Measurements from ENCODE around the gene EIF5. TPM values are rescaled to one million over a fixed set of nuclear protein-coding genes. Genes with fewer than 3 reads are reported as not detected.
"Not testable (repeated sequence)": the region's sequence is repeated elsewhere in the genome, so short reads cannot be mapped to it uniquely, and the experiment has no call there.

EIF5 gene
- total RNA-seq, 1 donor from 2014 or later = 265 TPM

DNA sequence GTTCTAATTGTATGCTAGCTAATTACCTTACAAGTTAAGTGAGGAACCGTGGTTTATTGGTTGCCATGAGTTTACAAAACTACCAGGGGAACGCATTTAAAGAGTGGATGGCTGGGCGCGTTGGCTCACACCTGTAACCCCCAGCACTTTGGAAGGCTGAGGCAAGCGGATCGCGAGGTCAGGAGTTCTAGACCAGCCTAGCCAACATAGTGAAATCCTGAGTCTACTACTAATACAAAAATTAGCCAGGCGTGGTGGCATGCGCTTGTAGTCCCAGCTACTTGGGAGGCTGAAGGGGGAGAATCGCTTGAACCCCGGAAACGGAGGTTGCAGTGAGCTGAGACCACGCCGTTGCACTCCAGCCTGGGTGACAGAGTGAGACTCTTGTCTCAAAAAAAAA lies 2.2 kb downstream of the EIF5 start:
- no peak for DNase-seq (ENCODE audit: low spot score)

GRCh38 chr14:103337794-103338193 lies 3.8 kb downstream of the EIF5 start:
- no peak for DNase-seq (ENCODE audit: low spot score)

GRCh38 chr14:103339561-103339960 lies 5.5 kb downstream of the EIF5 start:
- DNase-seq (ENCODE audit: low spot score) = no peak

DNA sequence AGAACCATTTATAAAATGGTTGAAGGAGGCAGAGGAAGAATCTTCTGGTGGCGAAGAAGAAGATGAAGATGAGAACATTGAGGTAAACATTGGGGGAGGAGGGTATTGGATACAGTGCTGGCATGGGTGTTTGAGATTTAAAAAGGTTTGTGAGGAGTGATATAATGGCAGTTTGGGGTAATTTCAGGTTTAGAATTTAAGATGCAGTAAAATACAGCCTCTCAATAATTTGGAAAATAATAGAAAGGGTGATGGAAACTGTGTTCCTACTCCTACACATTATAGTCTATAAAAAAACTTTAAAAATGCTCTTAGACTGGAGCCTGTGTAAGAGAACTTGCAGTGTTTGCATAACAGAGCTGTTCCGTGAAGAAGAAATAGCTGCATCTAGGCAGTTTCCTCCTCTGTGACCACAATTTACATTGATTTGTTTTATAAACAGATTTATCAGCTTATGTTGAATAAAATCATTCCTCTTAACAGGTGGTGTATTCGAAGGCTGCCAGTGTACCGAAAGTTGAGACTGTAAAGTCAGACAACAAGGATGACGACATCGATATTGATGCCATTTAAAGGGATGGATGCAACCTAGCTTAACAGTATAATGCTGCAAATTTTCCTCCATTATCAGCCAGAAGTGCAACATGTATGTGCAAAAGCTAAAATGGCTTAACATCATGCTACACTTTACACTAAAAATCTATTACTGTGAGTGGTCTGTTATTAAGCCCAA lies 6.6 kb downstream of the EIF5 start:
- no peak for DNase-seq (ENCODE audit: low spot score)

GRCh38 chr14:103341250-103342129 lies 7.5 kb downstream of the EIF5 start:
- no peak for DNase-seq (ENCODE audit: low spot score)

DNA sequence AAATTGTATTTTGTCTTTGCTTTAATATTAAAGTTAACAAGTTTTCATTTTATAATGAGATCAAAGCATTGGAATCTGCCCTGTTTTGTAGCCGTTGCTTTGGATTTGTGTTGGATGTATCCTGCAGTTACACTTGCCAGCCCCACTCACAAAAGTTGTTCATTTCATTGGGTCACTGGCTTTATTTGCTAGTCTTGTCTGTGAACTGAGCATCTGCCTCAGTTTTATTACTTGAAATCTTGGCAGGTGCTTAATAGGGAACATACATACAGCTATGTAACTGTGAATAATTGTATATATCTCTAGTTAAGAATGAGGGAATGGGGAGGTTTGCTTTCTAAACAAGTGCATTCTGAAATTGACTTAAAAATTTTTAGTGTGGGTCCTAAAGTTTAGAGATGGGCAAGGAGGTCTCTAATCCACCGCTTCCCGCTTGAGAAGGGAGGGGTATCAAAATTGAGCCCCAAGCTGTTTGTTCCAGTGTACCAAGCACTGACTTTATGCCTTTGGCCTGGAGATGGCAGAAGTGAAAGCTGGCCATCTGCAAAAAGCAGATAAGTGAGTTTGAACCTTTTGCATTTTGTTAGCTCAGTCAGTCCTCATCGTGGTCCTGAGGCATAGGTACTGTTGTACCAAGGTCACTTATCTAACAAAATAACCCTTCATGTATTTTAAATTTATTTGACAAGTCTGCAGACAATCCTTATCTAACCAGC lies 9.3 kb downstream of the EIF5 start:
- no peak for DNase-seq (ENCODE audit: low spot score)

DNA sequence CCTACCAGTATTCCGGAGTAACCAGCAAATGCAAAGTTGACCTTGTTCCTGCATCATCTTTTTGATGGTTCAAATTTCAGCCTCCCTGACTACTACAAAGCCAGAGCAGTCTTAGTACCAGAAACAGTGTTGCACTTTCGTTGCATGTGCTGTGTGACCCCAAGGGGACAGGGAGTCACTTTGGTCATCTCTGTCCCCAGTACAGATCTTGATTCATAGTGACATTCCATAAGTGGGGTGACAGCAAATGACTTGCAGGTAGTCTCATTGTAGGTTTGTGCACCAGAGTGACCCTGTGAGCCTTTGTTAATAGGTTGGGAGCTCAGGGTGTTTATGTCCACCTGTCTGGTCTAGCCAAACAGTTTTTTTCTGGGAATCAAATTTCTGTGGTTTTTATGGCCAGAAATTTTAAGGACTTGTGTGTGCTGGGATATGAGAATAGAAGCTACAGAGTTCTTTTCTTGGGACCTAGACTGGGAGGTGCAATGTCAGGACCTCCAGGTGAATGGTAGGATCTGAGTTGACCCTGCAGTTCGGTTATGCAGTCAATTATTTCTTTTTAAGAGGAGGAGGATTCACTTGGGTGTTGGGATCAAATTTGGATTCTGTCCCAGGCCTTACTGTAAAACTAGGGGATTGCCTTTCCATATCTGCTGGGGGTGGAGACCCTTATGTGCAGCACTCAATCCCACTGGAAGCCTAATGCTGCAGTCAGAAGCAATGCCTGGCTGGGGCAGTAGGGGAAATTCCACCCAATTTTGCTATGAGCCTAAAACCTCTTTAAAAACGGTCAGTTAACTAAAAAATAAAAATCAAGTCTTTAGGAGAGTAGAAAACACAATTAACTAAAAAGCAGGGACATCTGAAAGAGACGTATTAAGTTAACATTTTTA lies 10.1 kb downstream of the EIF5 start:
- no peak for DNase-seq (ENCODE audit: low spot score)

GRCh38 chr14:103346286-103346685 lies 12.2 kb downstream of the EIF5 start:
- DNase-seq (ENCODE audit: low spot score) = no peak

DNA sequence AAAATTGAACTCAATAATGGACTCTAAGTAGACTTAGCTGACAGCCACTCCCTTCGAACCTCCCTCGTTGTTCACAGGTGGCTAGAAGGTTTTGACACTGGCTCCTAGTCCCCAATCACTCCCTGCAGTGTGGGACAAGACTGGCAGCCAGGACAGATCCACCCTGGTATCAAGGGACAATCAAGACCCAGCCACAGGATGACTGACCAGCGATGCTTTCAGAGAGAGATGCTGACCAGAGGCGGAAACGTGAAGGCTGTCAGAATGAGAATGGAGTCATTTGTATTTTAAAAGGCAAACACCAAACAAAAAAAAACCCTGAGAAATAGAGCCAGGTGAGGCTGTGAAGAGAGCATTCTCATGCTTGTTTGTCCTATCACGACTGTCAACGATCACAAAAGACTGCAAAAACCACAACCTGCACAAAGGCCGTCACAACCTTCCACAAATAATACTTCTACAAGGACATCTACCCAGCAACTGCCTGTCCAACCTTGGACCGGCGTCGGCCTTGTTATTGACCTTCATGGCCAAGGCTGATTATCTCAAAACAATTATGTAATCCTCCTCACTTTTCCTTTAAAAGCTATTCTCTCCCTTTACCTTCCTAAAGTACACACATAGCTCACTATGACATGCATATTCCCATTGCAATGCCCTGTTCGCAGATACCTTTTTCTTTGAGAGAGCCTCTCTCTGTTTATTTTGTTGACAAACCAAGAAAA lies 13.2 kb downstream of the EIF5 start:
- DNase-seq (ENCODE audit: low spot score) = no peak

DNA sequence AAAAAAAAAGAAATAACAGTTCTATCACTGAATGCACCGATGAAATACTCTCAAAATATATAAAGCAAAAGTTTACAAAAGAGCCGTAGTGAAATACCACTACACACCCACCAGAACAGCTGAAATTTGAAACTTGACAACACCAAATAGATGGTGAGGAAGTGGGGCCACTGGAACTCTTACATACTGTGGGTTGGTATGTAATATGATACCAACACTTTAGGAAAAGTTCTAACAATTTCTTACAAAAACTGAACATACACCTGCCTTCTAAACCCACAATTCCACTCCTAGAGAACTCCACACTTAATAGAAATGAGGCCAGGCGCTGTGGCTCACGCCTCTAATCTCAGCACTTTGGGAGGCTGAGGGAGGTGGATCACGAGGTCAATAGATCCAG lies 14.1 kb downstream of the EIF5 start:
- DNase-seq (ENCODE audit: low spot score) = no peak

DNA sequence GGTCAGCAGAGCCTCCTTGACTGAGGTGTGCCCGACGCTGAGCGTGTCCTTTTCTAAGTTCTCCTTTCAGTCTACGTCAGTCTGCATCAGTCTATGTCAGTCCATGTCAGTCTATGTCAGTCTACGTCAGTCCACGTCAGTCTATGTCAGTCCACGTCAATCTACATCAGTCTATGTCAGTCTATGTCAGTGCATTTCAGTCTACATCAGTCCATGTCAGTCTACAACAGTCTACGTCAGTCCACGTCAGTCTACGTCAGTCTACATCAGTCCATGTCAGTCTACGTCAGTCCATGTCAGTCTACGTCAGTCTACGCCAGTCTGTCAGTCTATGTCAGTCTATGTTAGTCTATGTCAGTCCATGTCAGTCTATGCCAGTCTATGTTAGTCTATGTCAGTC lies 15.9 kb downstream of the EIF5 start:
- no peak for DNase-seq (ENCODE audit: low spot score)

DNA sequence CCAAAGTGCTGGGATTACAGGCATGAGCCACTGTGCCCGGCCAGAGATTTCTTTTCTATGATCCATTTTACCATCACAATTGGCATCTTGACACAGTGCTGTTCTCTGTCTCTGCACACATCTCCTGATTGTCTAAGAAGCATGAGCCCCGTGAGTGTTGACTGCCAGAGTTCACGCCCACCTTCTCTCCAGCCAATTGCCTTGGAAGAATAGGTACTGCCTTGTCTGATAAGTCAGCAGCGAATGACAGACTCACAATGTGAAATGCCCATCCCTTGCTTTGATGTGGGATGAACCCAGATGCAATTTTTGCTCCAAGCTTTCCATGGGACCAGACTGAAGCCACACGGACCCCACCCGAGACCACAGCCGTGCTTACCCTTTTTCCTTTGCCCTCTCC lies 19.3 kb downstream of the EIF5 start:
- DNase-seq (ENCODE audit: low spot score) = no peak

DNA sequence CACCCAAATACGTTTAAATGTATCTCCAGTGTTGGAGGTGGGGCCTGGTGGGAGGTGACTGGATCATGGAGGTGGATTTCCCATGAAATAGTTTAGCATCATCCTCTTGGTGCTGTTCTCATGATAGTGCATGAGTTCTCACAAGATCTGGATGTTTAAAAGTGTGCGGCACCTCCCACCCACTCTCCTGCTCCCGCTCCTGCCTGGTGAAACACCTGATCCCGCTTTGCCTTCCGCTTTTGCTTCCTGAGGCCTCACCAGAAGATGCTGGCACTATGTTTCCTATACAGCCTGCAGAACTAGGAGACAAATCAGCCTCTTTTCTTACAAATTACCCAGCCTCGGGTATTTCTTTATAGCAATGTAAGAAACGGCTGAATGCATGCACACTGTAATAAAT lies 20.1 kb downstream of the EIF5 start:
- DNase-seq (ENCODE audit: low spot score) = no peak

DNA sequence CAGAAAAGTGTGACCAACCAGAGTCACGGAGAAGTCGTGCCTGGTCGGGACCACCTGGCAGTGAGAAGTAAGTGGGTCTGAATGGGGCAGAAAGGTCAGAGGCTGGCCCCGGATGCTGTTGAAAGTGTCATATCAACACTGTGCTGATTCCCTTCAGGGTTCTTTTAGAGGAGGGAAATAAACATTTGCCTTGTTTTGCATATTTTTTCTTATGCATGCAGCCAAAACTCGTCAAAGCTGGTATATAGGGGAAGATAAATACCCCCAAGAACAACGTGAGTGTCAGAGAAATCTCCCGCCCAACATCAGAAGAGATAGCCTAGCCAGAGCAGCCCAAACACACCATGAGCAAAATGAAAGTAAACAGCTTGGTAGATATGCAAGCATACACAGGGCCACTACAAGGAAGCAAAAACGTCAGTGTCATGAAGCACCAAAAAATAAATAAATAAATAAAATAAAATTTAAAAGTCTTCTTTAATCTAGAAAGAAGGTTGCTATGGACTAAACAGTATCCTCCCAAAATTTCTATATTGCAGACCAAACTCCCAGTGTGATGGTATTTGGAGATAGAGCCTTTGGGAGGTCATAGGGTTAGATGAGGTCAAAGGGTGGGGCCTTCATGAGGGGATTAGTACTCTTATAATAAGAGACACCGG lies 22.1 kb downstream of the EIF5 start:
- DNase-seq (ENCODE audit: low spot score) = no peak

GRCh38 chr14:103357552-103357951 lies 23.5 kb downstream of the EIF5 start:
- not testable (repeated sequence) for DNase-seq (ENCODE audit: low spot score)

- DNase-seq (ENCODE audit: low spot score) = no peak
These were observed 26.5 kb downstream of the EIF5 start for GRCh38 chr14:103360548-103360947.

DNA sequence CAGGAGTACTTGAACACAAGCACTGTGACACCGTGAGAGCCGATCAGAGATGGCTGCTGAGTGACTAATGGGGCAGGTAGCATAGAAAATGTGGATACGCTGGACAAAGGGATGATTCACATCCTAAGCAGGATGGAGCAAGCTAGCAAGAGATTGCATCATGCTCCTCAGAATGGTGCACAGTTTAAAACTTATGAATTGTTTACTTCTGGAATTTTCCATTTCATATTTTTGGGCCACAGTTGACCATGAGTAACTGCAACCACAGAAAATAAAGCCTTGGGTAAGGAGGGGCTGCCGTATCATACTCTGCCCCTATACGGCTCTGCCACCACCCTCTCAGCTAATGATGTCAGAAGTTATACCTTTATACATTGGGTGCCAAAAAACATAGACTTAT lies 27.8 kb downstream of the EIF5 start:
- DNase-seq (ENCODE audit: low spot score) = no peak

DNA sequence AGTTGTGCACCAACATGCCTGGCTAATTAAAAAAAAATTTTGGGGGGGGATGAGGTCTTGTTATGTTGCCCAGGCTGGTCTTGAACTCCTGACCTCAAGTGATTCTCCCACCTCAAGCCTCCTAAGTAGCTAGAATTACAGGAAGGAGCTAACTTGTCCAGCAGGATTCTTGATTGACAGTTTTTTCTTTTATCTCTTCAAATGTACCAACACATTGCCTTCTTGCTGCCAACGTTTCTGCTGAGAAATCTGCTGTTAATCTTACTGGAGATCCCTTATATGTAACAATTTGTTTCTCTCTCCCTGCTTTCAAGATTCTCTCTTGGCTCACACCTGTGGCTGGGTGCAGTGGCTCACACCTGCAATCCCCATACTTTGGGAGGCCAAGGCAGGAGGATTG lies 28.7 kb downstream of the EIF5 start:
- DNase-seq (ENCODE audit: low spot score) = no peak

- no peak for DNase-seq (ENCODE audit: low spot score)
These were observed 32.7 kb downstream of the EIF5 start for GRCh38 chr14:103366741-103367140.

GRCh38 chr14:103367995-103368394 lies 34.0 kb downstream of the EIF5 start:
- DNase-seq (ENCODE audit: low spot score) = no peak
